Natural killer cell (primary cell): ENCODE data around the gene TMED1. TPM values are rescaled to one million over a fixed set of nuclear protein-coding genes. Genes with fewer than 3 reads are reported as not detected.

Experiments used
- ATAC-seq, 3 donors: fragments of 150-1000 bp in 2 of 3; fragments of 200-7000 bp in 1 of 3; cut with Tn5 transposase; 1 replicate in 1 of 3; 2 replicates in 2 of 3; pipeline ENCODE4 v1.10.0; 2021; ENCODE audit warnings: mild to moderate bottlenecking in 2 of 3, moderate library complexity in 2 of 3
- DNase-seq, 2 donors: peaks; one replicate each; pipeline versions ENCODE4 v3.0.0 to v3.0.0-alpha.2; 2013 to 2021; ENCODE audit warnings: mixed read lengths in 1 of 2
- H3K27ac ChIP-seq: one replicate; pipeline ENCODE4 v1.5.1; 2013; ENCODE audit warnings: mild to moderate bottlenecking, low read length
- H3K27me3 ChIP-seq: one replicate; pipeline ENCODE4 v1.6.1; 2013; ENCODE audit warnings: low read length; ENCODE audit not compliant: control insufficient read depth, insufficient read depth
- H3K36me3 ChIP-seq: one replicate; pipeline ENCODE4 v1.6.1; 2013; ENCODE audit warnings: low read length; ENCODE audit not compliant: control insufficient read depth, insufficient read depth
- H3K4me1 ChIP-seq: one replicate; pipeline ENCODE4 v1.6.1; 2013; ENCODE audit warnings: low read length; ENCODE audit not compliant: control insufficient read depth, insufficient read depth
- H3K4me3 ChIP-seq: one replicate; pipeline ENCODE4 v1.5.1; 2013; ENCODE audit warnings: low read length
- H3K9me3 ChIP-seq: one replicate; pipeline ENCODE4 v1.6.1; 2013; ENCODE audit warnings: low read length; ENCODE audit not compliant: control insufficient read depth, insufficient read depth
- H3K27ac Mint-ChIP-seq, 2 donors: one replicate each; pipeline ENCODE4 v1.8.0; 2022; ENCODE audit warnings: mild to moderate bottlenecking in 2 of 2, mixed read lengths in 2 of 2, moderate library complexity in 1 of 2
- H3K27me3 Mint-ChIP-seq, 2 donors: one replicate each; pipeline ENCODE4 v1.8.0; 2022; ENCODE audit warnings: low read depth in 2 of 2, mixed read lengths in 2 of 2
- H3K36me3 Mint-ChIP-seq: one replicate; pipeline ENCODE4 v1.8.0; 2022; ENCODE audit warnings: mixed read lengths
- H3K4me1 Mint-ChIP-seq, 2 donors: one replicate each; pipeline ENCODE4 v1.8.0; 2022; ENCODE audit warnings: mixed read lengths in 2 of 2
- H3K4me3 Mint-ChIP-seq: one replicate; pipeline ENCODE4 v1.8.0; 2022; ENCODE audit warnings: mild to moderate bottlenecking, moderate library complexity, mixed read lengths
- H3K9me3 Mint-ChIP-seq, 2 donors: one replicate each; pipeline ENCODE4 v1.8.0; 2022; ENCODE audit warnings: mixed read lengths in 2 of 2
- CTCF ChIP-seq: fragments of 200-600 bp; IDR thresholded peaks from one replicate; pipeline ENCODE4 v1.8.0; 2022; ENCODE audit warnings: antibody characterized with exemption
- WGBS: methylation state at CpG from one replicate; pipeline ENCODE4 v1.1.7; 2013; ENCODE audit warnings: missing lambda C conversion rate; ENCODE audit not compliant: insufficient coverage; 5-methylcytosine and 5-hydroxymethylcytosine counted together
- intact Hi-C: fragments of 100-400 bp; cut with micrococcal nuclease; formaldehyde crosslinking; loops from one replicate; pipeline ENCODE4 v1.14.2; 2022
- total RNA-seq, 4 donors: library from RNA; stranded (reverse); fragments of 120-200 nt in 1 of 4; gene quantifications; one replicate each; pipeline versions ENCODE4 v1.2.3 to v1.2.4, GENCODE V29; 2013 to 2022

TMED1 gene
- total RNA-seq, 3 donors from 2014 or later (not counting 1 experiment from before 2014, with no cell fraction given), result 20.5 to 27.8 (median 27.4) TPM

- H3K36me3 Mint-ChIP-seq, result no peaks in the 10 kb centered on the region
- H3K27ac ChIP-seq, result no peak overlapping the region
- ATAC-seq (no peak), DNase-seq (no peak)
- H3K27ac Mint-ChIP-seq, result no peak overlapping the region
- H3K27me3 Mint-ChIP-seq, result no peaks in the 10 kb centered on the region
- no peaks in the 10 kb centered on the region for H3K27me3 ChIP-seq
- H3K4me1 Mint-ChIP-seq, result peaks cover 16 to 25% of the 10 kb centered on the region in 2 donors
- no peaks in the 10 kb centered on the region for H3K36me3 ChIP-seq
- H3K9me3 ChIP-seq, result no peaks in the 10 kb centered on the region
- peaks cover 39% of the 10 kb centered on the region for H3K4me1 ChIP-seq
- H3K9me3 Mint-ChIP-seq, result no peaks in the 10 kb centered on the region
- intact Hi-C loops, result no loop called here
- no peak overlapping the region for H3K4me3 Mint-ChIP-seq
- TF ChIP-seq CTCF, result no peak
- H3K4me3 ChIP-seq, result no peak overlapping the region
- WGBS, result 58% methylated on average over 10 of the region's 10 CpGs
Observed at GRCh38 chr19:10876459-10877240, 40.6 kb upstream of the TMED1 start.

- H3K27me3 ChIP-seq, result no peaks in the 10 kb centered on the region
- H3K4me3 ChIP-seq, result no peak overlapping the region
- no peak overlapping the region for H3K27ac Mint-ChIP-seq
- H3K9me3 Mint-ChIP-seq, result no peaks in the 10 kb centered on the region
- peaks cover 12 to 35% of the 10 kb centered on the region in 2 donors for H3K4me1 Mint-ChIP-seq
- H3K36me3 ChIP-seq, result no peaks in the 10 kb centered on the region
- no peak for ATAC-seq
- TF ChIP-seq CTCF, result no peak
- H3K27me3 Mint-ChIP-seq, result no peaks in the 10 kb centered on the region
- no peak overlapping the region for H3K27ac ChIP-seq
- DNase-seq, result no peak
- intact Hi-C loops, result no loop called here
- no peaks in the 10 kb centered on the region for H3K36me3 Mint-ChIP-seq
- peak overlapping the region; percentile 47 for H3K4me3 Mint-ChIP-seq
- no peaks in the 10 kb centered on the region for H3K9me3 ChIP-seq
- WGBS, result 83% methylated on average over 1 of the region's 1 CpG
- H3K4me1 ChIP-seq, result peaks cover 39% of the 10 kb centered on the region
Observed at GRCh38 chr19:10874024-10874423, 38.0 kb upstream of the TMED1 start.

- H3K9me3 ChIP-seq, result no peaks in the 10 kb centered on the region
- Mint-ChIP-seq H3K27ac (peak overlapping the region; percentile 60 to 76), H3K9me3 (no peaks in the 10 kb centered on the region), H3K27me3 (no peaks in the 10 kb centered on the region), H3K36me3 (no peaks in the 10 kb centered on the region), H3K4me3 (peak overlapping the region; percentile 78), H3K4me1 (peaks cover 9 to 27% of the 10 kb centered on the region in 2 donors)
- WGBS, result 33% methylated on average over 13 of the region's 16 CpGs
- H3K36me3 ChIP-seq, result no peaks in the 10 kb centered on the region
- no peak for TF ChIP-seq CTCF
- peaks cover 36% of the 10 kb centered on the region for H3K4me1 ChIP-seq
- peak in 1 of 2 donors; percentile 39 for DNase-seq
- no peaks in the 10 kb centered on the region for H3K27me3 ChIP-seq
- ATAC-seq, result no peak
- no peak overlapping the region for H3K27ac ChIP-seq
- H3K4me3 ChIP-seq, result peak overlapping the region; percentile 57
- intact Hi-C loops, result no loop called here
Observed at GRCh38 chr19:10872546-10873107, 36.6 kb upstream of the TMED1 start.
